ENCODE measurements around the gene TTBK2.
"Not testable (repeated sequence)": the region's sequence is repeated elsewhere in the genome, so short reads cannot be mapped to it uniquely, and the experiment has no call there.

TTBK2 gene

DNA sequence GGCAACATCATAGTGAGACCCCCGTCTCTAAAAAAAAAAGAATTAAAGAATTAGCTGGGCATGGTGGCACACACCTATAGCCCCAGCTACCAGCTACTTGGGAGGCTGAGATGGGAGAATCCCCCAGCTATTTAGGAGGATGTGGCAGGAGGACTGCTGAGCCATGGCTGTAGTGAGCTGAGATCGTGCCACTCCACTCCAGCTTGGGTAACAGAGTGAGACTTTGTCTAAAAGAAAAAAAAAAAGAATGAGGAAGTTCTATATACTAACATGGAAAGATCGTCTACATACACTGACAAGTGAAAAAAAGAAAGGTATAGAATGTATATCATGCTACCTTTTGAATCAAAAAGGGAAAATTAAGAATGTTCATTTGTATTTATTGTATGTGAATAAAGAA lies 99.8 kb downstream of the TTBK2 start:
- no peak for DNase-seq

GRCh38 chr15:42819786-42820185 lies 100.8 kb downstream of the TTBK2 start:
- DNase-seq: no peak

DNA sequence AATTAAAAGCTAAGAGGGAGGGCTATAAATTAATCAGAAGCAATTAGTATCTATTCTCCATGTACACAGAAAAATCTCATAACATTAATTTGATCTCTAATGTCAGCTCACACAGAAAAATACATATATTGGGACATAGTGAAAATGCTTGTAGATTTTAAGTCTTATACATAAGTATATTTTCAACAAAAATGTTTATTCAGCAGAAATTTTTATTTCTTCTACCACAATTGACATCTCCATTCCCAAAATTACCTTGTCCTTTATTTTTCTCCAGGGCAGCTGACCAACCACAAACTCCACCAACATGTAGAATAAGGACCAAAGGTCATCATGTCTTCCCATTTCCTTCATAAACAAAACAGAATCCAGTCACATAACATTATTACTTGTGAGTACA lies 109.1 kb downstream of the TTBK2 start:
- DNase-seq: no peak

- DNase-seq: no peak
These were observed 111.7 kb downstream of the TTBK2 start for GRCh38 chr15:42808913-42809312.

GRCh38 chr15:42805266-42805665 lies 115.3 kb downstream of the TTBK2 start:
- no peak for DNase-seq

DNA sequence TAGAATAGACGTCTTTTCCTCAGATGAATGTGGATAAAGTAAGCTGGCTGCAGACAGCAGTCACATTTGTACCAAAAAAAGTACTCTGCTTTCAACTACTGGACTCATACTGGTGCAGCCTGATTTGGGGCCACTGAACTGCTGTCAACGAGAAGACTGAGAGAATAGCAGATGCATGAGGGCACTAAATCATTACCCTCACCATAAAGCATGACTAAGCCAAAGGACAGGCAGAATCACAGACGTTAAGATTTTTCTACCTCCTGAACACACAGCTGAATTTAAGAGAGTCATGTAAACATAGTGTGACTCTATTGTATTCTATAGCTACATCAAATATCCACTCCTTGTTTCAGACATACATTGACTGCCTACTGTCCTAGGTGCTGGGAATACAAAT lies 115.8 kb downstream of the TTBK2 start:
- no peak for DNase-seq

DNA sequence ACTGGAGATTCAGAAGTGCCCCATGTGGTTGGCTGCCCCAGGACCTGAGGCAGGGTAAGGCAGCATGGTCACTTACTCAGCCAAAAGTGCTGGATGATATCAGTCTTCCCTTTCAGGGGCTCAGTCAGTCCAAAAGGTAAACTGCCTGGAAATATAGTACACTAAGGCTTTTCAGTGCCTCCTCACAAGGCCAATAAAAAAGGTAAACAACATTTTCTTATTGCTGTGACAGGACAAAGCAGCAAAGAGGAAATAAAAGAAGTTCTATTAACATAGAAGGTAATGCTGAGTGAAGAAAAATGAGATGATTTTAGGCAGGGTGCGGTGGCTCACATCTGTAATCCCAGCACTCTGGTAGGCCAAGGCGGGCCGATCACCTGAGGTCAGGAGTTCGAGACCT lies 117.1 kb downstream of the TTBK2 start:
- DNase-seq: no peak

DNA sequence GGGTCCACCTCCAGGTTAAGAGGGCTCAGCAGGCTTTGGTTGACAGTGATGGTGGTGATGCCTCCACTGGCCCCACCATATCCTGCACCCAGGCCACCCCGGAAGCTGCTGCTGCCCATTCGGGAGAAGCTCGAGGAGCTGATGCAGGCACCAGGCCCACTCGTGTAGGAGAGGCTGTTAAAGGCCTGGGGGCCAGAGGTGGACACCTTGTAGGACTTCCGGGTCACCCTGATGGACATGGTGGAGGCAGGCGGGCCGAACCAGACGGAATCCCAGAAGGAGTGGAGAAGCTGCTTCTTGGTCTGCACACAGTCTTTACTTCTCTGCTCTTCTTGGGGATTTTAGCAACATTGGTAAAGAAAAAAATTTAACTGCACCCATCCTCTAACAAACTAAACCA lies 118.4 kb downstream of the TTBK2 start:
- no peak for DNase-seq

DNA sequence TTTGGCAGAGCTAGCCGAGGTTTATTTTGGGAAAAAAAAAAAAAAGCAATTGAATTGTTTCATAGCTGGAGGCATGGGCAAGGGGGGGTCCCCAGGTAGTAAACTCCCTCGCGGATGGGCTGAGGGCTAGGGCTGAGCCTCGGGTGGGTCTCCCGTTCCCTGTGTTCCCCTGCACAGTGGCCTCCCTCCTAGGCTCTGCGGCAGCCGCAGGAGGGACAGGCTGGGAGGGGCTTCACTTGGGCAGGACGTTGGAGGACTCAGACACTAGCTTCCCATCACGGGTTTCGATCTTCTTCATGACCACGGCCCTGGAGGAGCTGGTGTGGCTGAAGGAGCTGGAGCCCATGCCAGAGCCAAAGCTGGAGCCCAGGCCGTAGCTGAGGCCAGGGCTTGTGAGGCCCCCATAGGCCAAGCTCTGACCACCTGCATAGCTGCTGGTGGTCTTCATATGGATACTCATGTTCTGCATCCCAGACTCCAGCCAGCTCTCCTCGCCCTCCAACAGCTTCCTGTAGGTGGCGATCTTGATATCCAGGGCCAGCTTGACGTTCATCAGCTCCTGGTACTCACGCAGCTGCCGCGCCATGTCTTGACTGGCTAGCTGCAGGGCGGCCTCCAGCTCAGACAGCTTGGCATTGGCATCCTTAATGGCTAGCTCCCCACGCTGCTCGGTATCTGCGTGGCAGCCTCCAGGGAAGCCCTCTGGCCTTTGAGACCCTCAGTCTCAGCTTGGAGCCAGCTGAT lies 119.7 kb downstream of the TTBK2 start:
- DNase-seq: peak; percentile 12

- no peak for DNase-seq
These were observed 121.8 kb downstream of the TTBK2 start for GRCh38 chr15:42798802-42799201.

DNA sequence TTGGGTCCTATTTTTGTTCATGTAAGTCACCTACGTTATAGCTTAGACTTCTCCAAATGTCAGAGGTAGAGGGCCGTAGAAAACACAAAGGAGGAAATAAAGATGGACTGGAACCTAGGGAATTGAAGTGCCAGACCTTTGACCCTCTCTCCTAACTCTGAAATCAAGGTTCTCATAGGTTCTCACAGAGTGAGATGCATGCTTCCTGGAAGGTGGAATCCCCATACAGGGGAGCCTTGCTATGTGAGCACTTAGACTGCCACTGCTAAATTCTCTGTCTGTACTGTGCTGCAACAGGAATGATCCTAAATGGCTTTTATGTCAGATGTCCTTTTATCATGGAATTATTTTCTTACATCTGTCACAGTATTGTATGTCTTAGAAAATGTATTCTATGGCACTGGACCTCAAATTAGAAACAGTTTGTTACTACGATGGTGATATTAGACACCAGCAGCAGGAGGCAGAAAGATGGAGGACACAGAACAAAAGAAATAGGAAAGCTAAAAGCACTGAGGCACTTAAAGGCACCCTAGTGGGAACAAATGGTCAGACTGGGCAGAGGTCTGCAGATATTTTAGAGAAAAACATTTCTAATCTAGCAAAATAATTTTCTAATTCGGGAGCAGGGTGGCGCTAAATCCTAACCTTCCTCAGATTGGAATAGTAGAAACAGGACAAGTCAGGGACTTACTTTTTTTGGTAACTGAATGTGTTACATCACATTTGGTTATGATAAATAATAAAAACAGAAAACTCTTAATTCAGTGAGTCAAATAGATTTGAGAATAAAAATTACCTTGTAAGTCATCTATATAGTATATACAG lies 123.4 kb downstream of the TTBK2 start:
- no peak for DNase-seq

DNA sequence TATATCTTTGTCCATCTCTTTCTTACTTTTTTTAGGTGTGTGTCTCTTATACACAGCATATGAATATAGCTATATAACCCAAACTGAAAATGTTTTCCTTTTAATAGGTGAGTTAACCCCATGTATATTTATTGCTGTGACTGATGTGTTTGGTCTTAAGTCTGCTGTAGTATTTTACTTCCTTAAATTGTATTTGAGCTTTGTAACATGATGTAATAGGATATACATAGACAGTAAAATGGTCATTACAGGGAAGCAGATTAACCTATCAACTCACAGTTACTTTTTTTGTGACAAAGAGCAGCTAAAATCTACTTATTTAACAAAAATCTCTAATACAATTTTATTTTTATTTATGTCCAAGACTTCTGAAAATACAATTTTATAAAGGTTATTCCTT lies 131.9 kb downstream of the TTBK2 start:
- peak; percentile 9 for DNase-seq

- DNase-seq: no peak
These were observed 133.6 kb downstream of the TTBK2 start for GRCh38 chr15:42786978-42787377.

GRCh38 chr15:42785569-42785968 lies 135.0 kb downstream of the TTBK2 start:
- DNase-seq: no peak

DNA sequence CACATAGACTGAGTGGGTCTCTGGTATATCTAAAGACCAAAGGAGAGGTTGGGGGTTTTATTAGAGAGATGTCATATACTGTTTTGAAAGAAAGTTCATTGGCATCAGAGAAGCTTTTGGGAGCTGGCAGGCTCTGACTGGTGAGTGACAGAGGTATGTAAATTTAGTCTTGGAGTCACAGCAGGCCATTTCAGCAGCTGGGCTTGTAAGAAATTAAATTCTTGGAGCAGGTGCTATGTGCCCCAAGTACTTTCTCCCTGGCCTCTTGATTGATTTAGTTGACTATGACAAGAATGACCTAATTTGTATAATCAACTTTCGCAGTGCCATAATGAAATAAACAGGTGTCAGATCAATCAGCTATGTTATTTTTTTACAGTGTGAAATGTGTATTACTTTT lies 135.9 kb downstream of the TTBK2 start:
- no peak for DNase-seq

DNA sequence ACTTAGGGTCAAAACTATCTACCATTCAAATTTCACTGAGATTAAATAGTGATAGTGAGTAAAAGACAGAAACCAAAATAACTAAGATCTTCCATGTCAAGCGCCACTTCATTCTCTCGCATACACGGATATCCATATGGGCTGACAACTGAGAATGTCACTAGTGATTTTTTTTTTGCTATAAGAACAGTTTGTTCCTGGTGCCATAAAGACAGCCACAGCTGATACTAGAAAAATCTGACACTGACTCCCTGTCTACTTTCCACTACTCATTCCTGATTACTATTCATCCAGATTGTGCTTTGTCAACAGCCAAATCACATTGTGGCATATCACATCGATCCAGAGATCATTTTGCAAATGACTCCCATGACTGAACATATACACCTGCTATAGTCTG lies 137.9 kb downstream of the TTBK2 start:
- DNase-seq: no peak

- no peak for DNase-seq
These were observed 145.2 kb downstream of the TTBK2 start for GRCh38 chr15:42775416-42775815.

GRCh38 chr15:42772901-42773300 lies 147.7 kb downstream of the TTBK2 start:
- no peak for DNase-seq

DNA sequence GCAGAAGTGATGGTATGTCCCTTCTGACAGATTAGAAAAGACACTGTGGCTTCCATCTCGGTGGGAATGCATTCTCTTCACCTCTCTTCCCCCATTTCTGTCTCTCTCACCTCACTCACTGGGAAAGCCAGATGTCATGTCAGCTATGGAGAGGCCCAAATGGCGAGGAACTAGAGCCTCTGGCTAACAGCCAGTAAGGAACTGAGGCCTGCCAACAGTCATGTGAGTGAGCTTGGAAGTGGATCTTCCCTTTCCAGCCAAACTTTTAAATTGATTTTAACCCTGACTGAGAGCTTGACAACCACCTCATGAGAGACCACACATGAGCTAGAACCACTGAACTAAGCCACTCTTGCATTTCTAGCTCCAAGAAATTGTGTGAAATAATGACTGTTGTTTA lies 148.4 kb downstream of the TTBK2 start:
- peak; percentile 1 for DNase-seq

DNA sequence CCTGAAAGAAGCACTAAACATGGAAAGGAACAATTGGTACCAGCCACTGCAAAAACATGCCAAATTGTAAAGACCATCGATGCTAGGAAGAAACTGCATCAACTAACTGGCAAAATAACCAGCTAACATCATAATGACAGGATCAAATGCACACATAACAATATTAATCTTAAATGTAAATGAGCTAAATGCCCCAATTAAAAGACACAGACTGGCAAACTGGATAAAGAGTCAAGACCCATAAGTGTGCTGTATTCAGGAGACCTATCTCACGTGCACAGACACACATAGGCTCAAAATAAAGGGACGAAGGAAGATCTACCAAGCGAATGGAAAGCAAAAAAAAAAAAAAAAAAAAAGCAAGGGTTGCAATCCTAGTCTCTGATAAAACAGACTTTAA lies 154.5 kb downstream of the TTBK2 start:
- DNase-seq: not testable (repeated sequence)

DNA sequence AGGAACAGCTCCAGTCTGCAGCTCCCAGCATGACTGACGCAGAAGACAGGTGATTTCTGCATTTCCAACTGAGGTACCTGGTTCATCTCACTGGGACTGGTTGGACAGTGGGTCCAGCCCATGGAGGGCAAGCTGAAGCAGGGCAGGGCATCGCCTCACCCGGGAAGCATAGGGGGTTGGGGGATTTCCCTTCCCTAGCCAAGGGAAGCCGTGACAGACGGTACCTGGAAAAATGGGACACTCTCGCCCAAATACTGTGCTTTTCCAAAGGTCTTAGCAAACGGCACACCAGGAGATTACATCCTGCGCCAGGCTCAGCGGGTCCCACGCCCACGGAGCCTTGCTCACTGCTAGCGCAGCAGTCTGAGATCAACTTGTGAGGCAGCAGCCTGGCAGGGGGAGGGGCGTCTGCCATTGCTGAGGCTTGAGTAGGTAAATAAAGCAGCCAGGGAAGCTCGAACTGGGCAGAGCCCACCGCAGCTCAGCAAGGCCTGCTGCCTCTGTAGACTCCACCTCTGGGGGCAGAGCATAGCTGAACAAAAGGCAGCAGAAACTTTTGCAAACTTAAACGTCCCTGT lies 156.3 kb downstream of the TTBK2 start:
- not testable (repeated sequence) for DNase-seq

GRCh38 chr15:42761813-42762212 lies 158.8 kb downstream of the TTBK2 start:
- DNase-seq: not testable (repeated sequence)

- no peak for DNase-seq
These were observed 159.8 kb downstream of the TTBK2 start for GRCh38 chr15:42760759-42761158.

DNA sequence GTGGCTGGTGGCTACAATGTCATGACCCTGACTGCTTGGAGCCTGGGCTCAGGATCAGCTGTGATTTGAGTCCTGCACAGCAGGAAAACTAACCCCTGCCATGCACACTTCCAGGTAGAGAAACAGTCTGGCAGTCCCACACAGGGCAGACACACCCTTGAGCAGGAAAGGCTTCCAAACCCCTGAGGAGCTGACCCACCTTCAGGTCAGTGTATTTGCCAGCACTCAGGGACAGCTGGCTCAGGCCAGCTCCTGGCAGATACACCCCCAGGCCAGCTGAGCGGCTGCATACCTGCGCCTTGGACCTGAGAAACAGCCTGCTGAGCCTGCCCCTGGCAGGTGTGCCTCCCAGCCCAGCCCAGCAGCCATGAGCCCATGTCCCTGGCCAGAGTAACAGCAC lies 161.5 kb downstream of the TTBK2 start:
- DNase-seq: no peak

All from suppressor macrophage treated with lipopolysaccharide for 4 hours (primary cell).